ENCODE results near the gene OTOF.

Gene OTOF

GRCh38 chr2:26465981-26466471, 11.9 kb downstream of the OTOF start:
- no peak for DNase-seq (ENCODE audit: low read depth, low spot score)

- no peak for DNase-seq (ENCODE audit: low read depth, low spot score)
Observed at GRCh38 chr2:26465266-26465925, 12.5 kb downstream of the OTOF start.

DNA sequence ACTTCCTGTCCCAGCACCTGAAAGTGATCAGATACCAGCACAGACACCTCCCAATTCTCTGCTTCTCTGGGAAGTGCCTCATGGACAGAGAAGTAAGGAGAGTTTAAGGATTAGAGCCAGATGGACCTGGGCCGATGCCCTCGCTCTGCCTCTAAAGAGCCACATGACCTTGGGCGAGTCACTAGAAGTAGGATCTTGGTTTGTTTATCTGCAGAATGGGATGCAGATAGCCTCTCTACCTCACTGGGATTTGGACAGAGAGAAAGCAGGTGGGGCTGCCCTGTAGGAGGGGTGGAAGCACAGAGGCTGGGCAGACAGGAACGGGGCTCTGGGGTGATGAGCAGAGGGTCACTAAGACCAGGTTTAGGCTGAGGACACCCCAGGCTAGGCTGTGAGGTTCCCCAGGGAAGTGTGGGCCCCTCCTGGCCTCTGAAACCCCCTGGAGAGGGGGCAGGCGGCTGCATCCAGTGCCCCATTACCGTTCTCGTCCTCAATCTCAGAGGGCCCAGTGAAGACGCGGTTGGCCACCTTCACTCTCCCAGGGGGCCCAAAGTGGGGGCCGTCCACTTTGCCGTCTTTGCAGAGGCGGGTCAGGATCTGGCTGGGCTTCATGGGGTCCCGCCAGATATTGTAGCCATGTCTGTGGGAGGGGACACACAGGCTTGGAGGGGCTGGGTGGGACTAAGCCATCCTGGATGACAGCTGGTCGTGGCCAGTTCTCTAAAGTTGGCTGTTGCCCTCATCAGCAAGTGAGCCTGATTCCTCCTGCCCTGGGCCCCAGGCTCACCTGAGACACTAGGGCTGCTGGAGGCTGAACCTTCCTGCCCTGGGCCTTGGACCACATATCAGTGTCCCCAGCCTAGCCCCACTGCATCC, 13.3 kb downstream of the OTOF start:
- no peak for DNase-seq (ENCODE audit: low read depth, low spot score)

GRCh38 chr2:26463244-26464192, 14.4 kb downstream of the OTOF start:
- DNase-seq (ENCODE audit: low read depth, low spot score): no peak

DNA sequence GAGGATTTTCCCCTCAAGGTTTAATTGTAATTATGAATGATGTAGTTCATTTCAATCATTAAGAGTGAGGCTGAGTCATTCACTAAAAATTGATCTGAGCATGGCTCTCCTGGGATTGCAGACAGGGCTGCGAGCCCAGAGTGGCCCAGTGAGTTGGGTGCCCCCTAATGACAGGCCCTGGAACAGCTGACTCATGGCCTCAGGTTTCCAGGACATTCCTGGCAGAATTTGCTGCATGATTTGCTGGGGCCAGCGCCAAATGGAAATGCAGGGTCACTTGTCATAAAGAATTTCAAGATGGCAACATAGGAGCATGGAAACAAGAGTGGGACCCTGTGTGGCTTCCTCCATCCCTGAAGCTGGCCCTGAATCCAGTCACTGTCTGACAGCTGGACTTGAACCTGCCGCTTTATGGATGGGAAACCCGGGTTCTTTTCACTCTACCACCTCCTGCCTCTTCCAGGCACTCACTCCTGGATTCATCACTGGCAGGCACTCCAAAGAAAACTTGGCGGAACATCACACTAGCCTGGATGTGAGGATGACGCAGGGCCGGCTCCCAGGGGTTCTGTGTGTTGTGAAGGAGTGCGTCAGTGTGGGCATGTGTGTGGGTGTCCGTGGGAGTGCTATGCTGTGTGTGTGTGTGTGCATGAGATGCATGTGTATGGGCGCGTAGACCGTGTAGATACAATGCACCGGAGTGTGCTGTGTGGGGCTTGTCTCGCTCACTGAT, 15.2 kb downstream of the OTOF start:
- no peak for DNase-seq (ENCODE audit: low read depth, low spot score)

DNA sequence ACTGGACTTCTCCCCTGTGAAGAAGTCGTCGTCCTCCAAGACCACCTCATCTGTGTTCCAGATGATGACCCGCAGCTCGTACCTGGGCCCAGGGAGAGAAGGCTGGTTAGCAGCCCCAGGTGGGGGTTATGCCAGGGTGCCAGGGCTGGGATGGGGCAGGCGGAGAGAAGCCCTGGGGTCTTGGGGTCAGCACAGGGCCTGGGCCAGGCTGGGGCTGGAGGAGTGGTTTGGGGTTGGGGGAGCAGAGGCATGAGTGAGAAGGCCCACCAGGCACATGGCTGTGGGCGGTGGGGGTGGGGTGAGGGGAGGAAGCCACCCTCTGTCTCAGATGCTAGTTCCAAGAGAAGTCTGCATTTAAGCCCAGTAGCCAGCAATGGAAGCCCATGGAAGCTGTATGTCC, 15.8 kb downstream of the OTOF start:
- no peak for DNase-seq (ENCODE audit: low read depth, low spot score)

- no peak for DNase-seq (ENCODE audit: low read depth, low spot score)
Observed at GRCh38 chr2:26461601-26462023, 16.3 kb downstream of the OTOF start.

DNA sequence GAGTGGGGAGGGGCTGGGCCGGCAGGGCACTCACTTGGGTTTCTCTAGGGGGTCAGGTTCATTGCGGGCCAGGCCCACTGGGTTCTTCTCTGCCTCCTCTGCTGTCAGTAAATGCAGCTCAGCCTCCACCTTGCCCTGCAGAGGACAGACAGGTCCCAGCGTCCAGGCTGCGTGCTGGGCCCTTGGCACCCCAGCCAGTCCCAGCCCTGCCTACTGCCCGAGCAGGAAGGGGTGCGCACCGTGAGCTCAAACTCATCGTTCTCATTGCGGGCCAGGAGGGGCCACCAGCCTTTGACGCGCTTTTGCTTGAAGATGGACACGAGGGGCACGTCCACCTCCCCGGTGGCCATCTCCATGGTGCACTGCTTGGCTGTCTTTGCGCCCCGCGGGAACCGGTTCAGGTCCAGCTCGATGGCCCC, 17.3 kb downstream of the OTOF start:
- no peak for DNase-seq (ENCODE audit: low read depth, low spot score)

- DNase-seq (ENCODE audit: low read depth, low spot score): no peak
Observed at GRCh38 chr2:26459991-26460612, 17.8 kb downstream of the OTOF start.

GRCh38 chr2:26458365-26459042, 19.4 kb downstream of the OTOF start:
- DNase-seq (ENCODE audit: low read depth, low spot score): no peak

DNA sequence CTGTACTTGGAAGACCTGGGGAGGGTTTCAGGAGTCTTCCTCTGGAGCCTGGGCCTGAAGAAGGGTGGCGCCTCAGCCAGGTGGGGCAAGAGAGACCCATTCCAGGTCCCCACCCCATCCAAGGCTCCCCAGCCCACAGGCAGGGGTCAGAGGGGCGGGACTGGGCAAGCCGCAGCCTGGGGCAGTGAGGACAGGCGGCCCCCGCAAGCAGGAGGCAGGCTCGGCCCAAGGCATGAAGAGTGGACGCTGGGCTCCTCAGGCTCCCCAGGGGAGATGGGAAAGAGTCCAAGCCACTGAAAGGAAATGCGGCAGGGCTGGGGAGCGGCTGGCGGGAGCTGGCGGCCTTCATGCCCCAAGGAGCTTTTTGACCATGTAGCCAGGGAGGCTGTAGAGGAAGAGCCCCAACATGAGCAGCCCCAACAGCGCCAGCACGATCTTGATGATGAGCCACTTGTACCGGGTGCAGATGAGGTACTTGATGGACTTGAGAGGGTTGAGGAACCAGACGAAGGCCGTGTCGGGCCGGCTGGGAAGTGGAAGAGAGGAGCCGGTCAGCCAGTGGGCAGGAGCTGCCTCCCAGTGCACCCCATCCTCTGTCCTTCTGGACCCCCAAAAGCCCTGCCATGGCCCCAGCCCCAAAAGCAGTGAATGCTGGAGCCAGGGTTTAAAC, 20.1 kb downstream of the OTOF start:
- DNase-seq (ENCODE audit: low read depth, low spot score): no peak

DNA sequence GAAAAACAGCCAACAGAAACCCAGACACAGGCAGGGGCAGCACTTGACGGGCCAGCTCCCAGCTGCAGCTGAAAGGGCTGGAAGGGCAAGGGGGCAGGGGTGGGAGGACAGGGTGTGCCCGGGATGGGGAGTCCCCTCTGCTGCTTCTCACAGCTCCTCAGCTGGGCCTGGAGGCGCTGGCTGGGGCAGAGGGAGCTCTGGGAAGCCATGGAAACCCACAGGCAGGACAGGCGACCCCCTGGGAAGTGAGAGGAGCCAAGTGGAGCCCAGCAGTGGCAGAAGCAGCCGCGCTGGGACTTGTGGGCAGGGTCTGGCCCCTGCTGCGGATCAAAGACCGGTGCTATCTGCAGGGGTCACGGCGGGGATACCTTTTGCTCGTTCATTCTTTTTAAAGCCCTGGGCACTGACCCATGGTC, 20.7 kb downstream of the OTOF start:
- DNase-seq (ENCODE audit: low read depth, low spot score): no peak

- DNase-seq (ENCODE audit: low read depth, low spot score): no peak
Observed at GRCh38 chr2:26456440-26457250, 21.3 kb downstream of the OTOF start.

- DNase-seq (ENCODE audit: low read depth, low spot score): no peak
Observed at GRCh38 chr2:26455670-26456439, 22.1 kb downstream of the OTOF start.

DNA sequence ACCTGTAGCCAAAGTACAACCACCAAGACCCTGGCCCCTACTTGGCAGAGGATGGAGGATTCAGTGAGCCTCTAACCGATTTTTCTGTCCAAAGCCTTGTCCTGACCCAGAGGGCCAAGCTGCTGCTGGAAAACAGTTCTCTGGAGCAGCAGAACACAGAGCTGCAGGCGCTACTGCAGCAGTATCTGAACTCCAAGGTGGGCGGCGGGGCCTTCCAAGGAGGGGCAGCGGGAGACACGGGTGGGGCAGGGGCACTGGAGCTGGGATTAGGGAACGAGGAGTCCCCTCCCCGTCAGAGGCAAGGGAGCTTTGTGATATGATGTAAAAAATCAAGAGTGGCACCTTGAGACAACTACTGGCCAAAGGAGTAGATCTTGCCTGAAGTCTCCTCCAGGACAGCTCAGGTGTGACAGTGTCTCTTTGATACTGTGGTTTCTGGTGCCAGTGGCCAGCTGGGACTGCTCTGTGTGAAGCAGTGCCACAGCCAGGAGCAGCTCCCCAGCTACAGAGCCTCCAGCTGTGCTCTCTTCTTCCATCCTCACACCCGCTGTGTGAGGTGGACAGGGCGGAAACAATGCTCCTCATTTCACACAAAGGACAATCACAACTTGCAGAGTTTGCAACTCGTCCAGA, 22.8 kb downstream of the OTOF start:
- DNase-seq (ENCODE audit: low read depth, low spot score): no peak

DNA sequence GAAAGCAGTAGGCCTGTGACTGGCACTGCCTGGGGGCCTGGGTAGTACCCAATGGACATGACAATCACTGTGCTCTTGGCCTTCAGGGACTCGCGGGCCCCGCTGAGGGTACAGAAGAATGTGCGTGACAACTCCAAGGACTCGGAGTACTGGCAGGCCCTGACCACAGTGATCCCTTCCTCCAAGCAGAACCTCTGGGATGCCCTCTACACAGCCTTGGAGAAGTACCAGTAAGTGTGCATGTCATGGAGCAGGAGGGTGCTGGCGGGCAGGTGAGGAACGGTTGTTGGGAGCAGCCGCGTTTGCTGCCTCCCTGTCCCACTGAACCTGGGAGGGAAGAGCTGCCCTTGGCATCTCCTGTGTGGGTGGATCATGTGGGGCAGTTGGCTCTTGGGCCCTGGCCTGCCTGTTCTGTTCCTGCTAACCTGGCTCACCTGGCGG, 23.3 kb downstream of the OTOF start:
- no peak for DNase-seq (ENCODE audit: low read depth, low spot score)
